ENCODE data around the gene LGR5.

LGR5 gene

DNA sequence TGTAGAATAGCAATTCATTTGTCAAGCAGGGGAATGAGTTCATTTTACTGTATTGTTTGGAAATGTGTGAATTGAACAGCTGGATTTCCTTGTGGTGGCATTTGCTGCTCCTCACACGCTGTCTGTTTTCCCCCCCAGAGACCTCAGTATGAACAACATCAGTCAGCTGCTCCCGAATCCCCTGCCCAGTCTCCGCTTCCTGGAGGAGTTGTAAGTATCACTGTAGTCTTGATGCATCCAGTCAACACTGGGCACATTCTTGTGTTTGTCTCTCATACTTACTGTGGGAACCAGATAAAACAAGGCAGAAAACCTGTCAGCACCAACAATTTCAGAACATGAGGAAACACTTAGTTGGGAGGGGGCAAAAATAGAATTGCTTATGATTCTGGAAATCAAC is 64.9 kb downstream of the LGR5 start:
- in situ Hi-C loops (cut with HindIII; ENCODE audit: low sequenced_read_pairs), result no loop called here
- H3K4me3 ChIP-seq (ENCODE audit: low read depth, low read length), result no peak overlapping the region
- TF ChIP-seq, protein P1, sequence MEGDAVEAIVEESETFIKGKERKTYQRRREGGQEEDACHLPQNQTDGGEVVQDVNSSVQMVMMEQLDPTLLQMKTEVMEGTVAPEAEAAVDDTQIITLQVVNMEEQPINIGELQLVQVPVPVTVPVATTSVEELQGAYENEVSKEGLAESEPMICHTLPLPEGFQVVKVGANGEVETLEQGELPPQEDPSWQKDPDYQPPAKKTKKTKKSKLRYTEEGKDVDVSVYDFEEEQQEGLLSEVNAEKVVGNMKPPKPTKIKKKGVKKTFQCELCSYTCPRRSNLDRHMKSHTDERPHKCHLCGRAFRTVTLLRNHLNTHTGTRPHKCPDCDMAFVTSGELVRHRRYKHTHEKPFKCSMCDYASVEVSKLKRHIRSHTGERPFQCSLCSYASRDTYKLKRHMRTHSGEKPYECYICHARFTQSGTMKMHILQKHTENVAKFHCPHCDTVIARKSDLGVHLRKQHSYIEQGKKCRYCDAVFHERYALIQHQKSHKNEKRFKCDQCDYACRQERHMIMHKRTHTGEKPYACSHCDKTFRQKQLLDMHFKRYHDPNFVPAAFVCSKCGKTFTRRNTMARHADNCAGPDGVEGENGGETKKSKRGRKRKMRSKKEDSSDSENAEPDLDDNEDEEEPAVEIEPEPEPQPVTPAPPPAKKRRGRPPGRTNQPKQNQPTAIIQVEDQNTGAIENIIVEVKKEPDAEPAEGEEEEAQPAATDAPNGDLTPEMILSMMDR (IDR thresholded peaks at IDR 0.05; ENCODE audit: low read depth, low read length, missing control alignments), result no peak
- DNase-seq (ENCODE audit: low read depth), result no peak

DNA sequence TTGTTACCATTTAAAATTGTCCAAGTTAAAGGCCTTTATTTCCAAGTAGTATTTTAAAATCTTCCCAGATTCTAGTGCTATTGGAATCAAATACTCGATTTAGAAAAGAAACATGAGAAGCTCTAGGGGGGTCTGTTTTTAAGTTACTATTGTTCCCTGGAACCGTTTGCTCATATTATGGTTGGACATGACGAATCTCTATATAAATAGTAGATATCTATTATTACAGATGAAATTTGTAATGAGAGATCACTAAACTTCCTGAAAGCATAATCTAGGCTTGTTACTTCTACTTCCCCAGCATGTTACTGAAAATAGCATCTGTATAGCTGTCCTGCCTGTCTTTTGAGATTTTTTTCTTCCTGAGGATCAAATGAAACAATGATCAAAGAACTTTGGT is 70.1 kb downstream of the LGR5 start:
- DNase-seq (ENCODE audit: low read depth), result no peak
- H3K4me3 ChIP-seq (ENCODE audit: low read depth, low read length), result no peak overlapping the region
- in situ Hi-C loops (cut with HindIII; ENCODE audit: low sequenced_read_pairs), result no loop called here
- TF ChIP-seq, protein P1 (IDR thresholded peaks at IDR 0.05; ENCODE audit: low read depth, low read length, missing control alignments), result no peak

- no peak for DNase-seq (ENCODE audit: low read depth)
- TF ChIP-seq, protein P1 (IDR thresholded peaks at IDR 0.05; ENCODE audit: low read depth, low read length, missing control alignments), result no peak
- in situ Hi-C loops (cut with HindIII; ENCODE audit: low sequenced_read_pairs), result no loop called here
- no peak overlapping the region for H3K4me3 ChIP-seq (ENCODE audit: low read depth, low read length)
Observed at GRCh38 chr12:71517145-71517846, 77.7 kb downstream of the LGR5 start.

- no peak for DNase-seq (ENCODE audit: low read depth)
- in situ Hi-C loops (cut with HindIII; ENCODE audit: low sequenced_read_pairs), result no loop called here
- TF ChIP-seq, protein P1 (IDR thresholded peaks at IDR 0.05; ENCODE audit: low read depth, low read length, missing control alignments), result no peak
- no peak overlapping the region for H3K4me3 ChIP-seq (ENCODE audit: low read depth, low read length)
Observed at GRCh38 chr12:71521125-71521524, 81.5 kb downstream of the LGR5 start.

DNA sequence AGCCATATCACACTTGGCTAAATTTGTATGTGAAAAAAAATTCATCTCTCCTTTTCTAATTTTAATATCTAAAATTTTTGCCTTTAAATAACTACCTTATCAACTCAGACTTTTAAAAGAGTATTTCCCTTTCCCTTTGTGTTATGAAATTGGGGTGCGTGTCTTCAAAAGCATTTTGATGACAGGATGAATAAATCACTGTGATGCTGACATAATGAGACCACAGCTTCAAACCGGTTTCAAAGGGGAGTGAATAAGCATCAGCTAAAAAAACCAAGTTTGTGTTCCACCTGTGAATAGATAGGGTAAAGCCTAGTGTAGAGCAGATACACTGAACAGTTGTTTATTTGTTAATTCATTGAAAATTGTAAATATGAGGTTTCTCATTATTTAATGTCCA is 85.0 kb downstream of the LGR5 start:
- no peak overlapping the region for H3K4me3 ChIP-seq (ENCODE audit: low read depth, low read length)
- no peak for DNase-seq (ENCODE audit: low read depth)
- in situ Hi-C loops (cut with HindIII; ENCODE audit: low sequenced_read_pairs), result no loop called here
- TF ChIP-seq, protein P1 (IDR thresholded peaks at IDR 0.05; ENCODE audit: low read depth, low read length, missing control alignments), result no peak

- no peak for DNase-seq (ENCODE audit: low read depth)
- H3K4me3 ChIP-seq (ENCODE audit: low read depth, low read length), result no peak overlapping the region
- TF ChIP-seq, protein P1 (IDR thresholded peaks at IDR 0.05; ENCODE audit: low read depth, low read length, missing control alignments), result no peak
- in situ Hi-C loops (cut with HindIII; ENCODE audit: low sequenced_read_pairs), result no loop called here
Observed at GRCh38 chr12:71533703-71534102, 94.1 kb downstream of the LGR5 start.

Measured in astrocyte of the cerebellum (primary cell).